K562 (cell line): ENCODE measurements around the gene IL1RL1. TPM values are rescaled to one million over a fixed set of nuclear protein-coding genes. Genes with fewer than 3 reads are reported as not detected.
A peak's percentile ranks its signal among the peaks of the same experiment; 100 is the strongest.

Experiments
- CBX1 ChIP-seq: sonication (generic); IDR thresholded peaks from 2 replicates; pipeline ENCODE4 v1.6.1; 2016; ENCODE audit warnings: antibody characterized with exemption, low read depth, mild to moderate bottlenecking
- CC2D1A ChIP-seq: fragments of 450-650 bp; IDR thresholded peaks from 2 replicates; pipeline ENCODE4 v1.6.1; 2017; ENCODE audit warnings: mild to moderate bottlenecking
- ESRRA ChIP-seq: fragments of 450-650 bp; IDR thresholded peaks from 2 replicates; pipeline ENCODE4 v1.6.1; 2014; ENCODE audit warnings: low read depth, mild to moderate bottlenecking, moderate library complexity, borderline replicate concordance
- FOSL1 ChIP-seq: fragments of 200-800 bp; sonication (Bioruptor generic); conservative IDR thresholded peaks from 2 replicates; pipeline ENCODE4 v1.6.1; 2016; ENCODE audit warnings: missing genetic modification characterization, missing compliant biosample characterization
- HNRNPUL1 ChIP-seq: fragments of 200-400 bp; formaldehyde crosslinking; IDR thresholded peaks from 2 replicates; pipeline ENCODE4 v1.6.1; 2017; ENCODE audit warnings: low read length
- L3MBTL2 ChIP-seq: fragments of 450-650 bp; IDR thresholded peaks from 2 replicates; pipeline ENCODE4 v1.6.1; 2016; ENCODE audit warnings: mild to moderate bottlenecking, moderate library complexity
- MAFF ChIP-seq: IDR thresholded peaks from 2 replicates; pipeline ENCODE4 v1.6.1; 2012; ENCODE audit warnings: low read length, improper control_type of control experiment
- NR1H2 ChIP-seq: sonication (generic); formaldehyde crosslinking; IDR thresholded peaks from 2 replicates; pipeline ENCODE4 v1.4.0; 2020; ENCODE audit warnings: mild to moderate bottlenecking, missing genetic modification reagents
- PHF20 ChIP-seq: fragments of 450-650 bp; IDR thresholded peaks from 2 replicates; pipeline ENCODE4 v1.6.1; 2018; ENCODE audit not compliant: partially characterized antibody
- POLR3G ChIP-seq: IDR thresholded peaks from 2 replicates; pipeline ENCODE4 v1.6.1; 2011; ENCODE audit not compliant: insufficient read length, insufficient replicate concordance; ENCODE audit errors: extremely low read depth
- PRMT5 ChIP-seq: sonication (generic); formaldehyde crosslinking; IDR thresholded peaks from 2 replicates; pipeline ENCODE4 v1.5.0; 2020; ENCODE audit warnings: missing genetic modification reagents
- RB1 ChIP-seq: fragments of 450-650 bp; IDR thresholded peaks from 2 replicates; pipeline ENCODE4 v1.6.1; 2017; ENCODE audit warnings: low read depth, mild to moderate bottlenecking
- RBM17 ChIP-seq: fragments of 200-400 bp; formaldehyde crosslinking; IDR thresholded peaks from 2 replicates; pipeline ENCODE4 v1.6.1; 2017; ENCODE audit warnings: low read depth, mild to moderate bottlenecking, low read length, borderline replicate concordance
- RBM34 ChIP-seq: fragments of 200-400 bp; formaldehyde crosslinking; IDR thresholded peaks from 2 replicates; pipeline ENCODE4 v1.6.1; 2018; ENCODE audit warnings: low read length, borderline replicate concordance; ENCODE audit not compliant: insufficient read depth
- SREBF2 ChIP-seq: sonication (generic); formaldehyde crosslinking; IDR thresholded peaks from 2 replicates; pipeline ENCODE4 v1.4.0; 2020; ENCODE audit warnings: mild to moderate bottlenecking, missing genetic modification reagents
- SRSF3 ChIP-seq: fragments of 200-400 bp; formaldehyde crosslinking; IDR thresholded peaks from 2 replicates; pipeline ENCODE4 v1.6.1; 2016; ENCODE audit warnings: mild to moderate bottlenecking, low read length, moderate library complexity; ENCODE audit not compliant: insufficient read depth
- SUPT5H ChIP-seq: fragments of 450-650 bp; IDR thresholded peaks from 2 replicates; pipeline ENCODE4 v1.6.1; 2016
- ZKSCAN1 ChIP-seq: fragments of 150-350 bp; IDR thresholded peaks from 2 replicates; pipeline ENCODE4 v1.6.1; 2016; ENCODE audit warnings: low read depth, low read length
- ZNF239 ChIP-seq: fragments of 250-450 bp; sonication (Bioruptor Pico); IDR thresholded peaks from 2 replicates; pipeline ENCODE4 v1.4.0; 2020; ENCODE audit warnings: mild to moderate bottlenecking
- ZNF707 ChIP-seq: fragments of 250-450 bp; sonication (Bioruptor Pico); conservative IDR thresholded peaks from 2 replicates; pipeline ENCODE4 v1.8.0; 2022; ENCODE audit warnings: inconsistent platforms, mild to moderate bottlenecking, moderate library complexity
- polyA plus RNA-seq, 8 experiments: library from polyadenylated mRNA; depleted of rRNA in 4 of 8; stranded (reverse) in 5 of 8; unstranded in 3 of 8; fragments of >200 nt; fragmentation: Nextera tagmentation in 2 of 8; fragmentation: Illumina TruSeq in 1 of 8; extraction: Ambion mirVana in 2 of 8; extraction: Trizol in 1 of 8; gene quantifications; 2 replicates each; pipeline versions ENCODE4 v1.2.1 to v1.2.3, GENCODE V29; 2011 to 2014; ENCODE audit warnings: inconsistent platforms in 1 of 8, missing spikeins in 1 of 8
- total RNA-seq, 7 experiments: library from RNA; depleted of rRNA in 6 of 7; stranded (reverse); fragments of >200 nt in 6 of 7; fragmentation: Illumina TruSeq in 2 of 7; extraction: Trizol in 2 of 7; gene quantifications; 2 replicates each; pipeline versions ENCODE4 v1.2.1 to v1.2.3, GENCODE V29; 2011 to 2021; ENCODE audit warnings: low replicate concordance in 1 of 7
- TF ChIP-seq, protein P1 (sequence below): fragments of 250-450 bp; sonication (Bioruptor Pico); IDR thresholded peaks from 2 replicates; pipeline ENCODE4 v1.5.0; 2021; ENCODE audit warnings: mild to moderate bottlenecking, borderline replicate concordance
- TF ChIP-seq, protein P2 (sequence below): fragments of 250-450 bp; sonication (Bioruptor Pico); IDR thresholded peaks from 2 replicates; pipeline ENCODE4 v1.4.0; 2020; ENCODE audit warnings: mild to moderate bottlenecking, moderate library complexity
- TF ChIP-seq, protein P3 (sequence below): fragments of 450-650 bp; IDR thresholded peaks from 2 replicates; pipeline ENCODE4 v1.6.1; 2016; ENCODE audit warnings: antibody characterized with exemption
- TF ChIP-seq, protein P4 (sequence below): fragments of 450-650 bp; formaldehyde crosslinking; IDR thresholded peaks from 2 replicates; pipeline ENCODE4 v1.4.0; 2022; ENCODE audit warnings: missing genetic modification characterization

IL1RL1 gene
- total and polyA plus RNA-seq, 9 of the 15 experiments (the other 6 are each of a cell fraction or from before 2014, with no cell fraction given): 0.06 to 3.3 (median 0.59) TPM

DNA sequence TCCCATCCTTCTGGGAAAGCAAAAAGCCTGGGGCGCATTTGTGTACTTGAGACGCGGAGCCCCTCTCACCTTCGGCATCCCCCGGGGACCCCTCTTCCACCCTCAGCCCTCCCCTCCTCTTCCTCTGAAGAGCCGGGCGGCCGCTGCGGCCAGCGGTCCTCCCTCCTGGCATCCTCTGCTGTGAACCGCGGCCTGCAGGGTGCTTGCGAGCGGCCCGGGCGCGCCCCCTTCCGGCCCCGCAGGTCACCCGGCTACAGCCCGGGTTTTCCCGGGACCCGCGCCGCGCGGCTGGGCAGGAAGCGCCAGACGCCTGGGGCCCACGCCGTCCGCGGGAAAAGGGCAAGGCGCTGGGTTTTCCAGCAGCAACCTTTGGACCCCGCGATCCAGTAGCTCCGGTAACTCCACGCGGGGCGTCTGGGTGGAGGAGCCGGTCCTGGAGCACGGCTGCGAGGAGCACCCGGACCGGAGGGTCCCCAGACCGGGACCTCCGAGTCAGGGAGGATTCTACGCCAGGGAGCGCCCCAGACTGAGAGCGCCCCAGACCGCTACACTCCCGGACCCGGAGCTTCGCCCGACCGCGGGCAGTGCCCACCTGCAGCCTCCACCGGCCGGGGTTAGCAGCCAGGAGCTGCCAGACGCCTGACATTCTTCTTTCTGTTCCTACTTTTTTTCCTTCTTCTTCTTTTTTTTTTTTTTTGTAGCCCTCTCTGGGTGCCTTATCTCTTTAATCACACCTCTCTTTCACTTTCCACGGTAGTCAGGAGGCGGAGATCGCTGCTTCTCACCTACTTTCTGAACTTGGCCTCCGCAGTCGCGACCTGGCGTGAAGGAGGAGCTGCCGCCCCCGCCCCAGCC is 44.4 kb downstream of the IL1RL1 start, which contains the start of gene IL18R1 (continued):
- TF ChIP-seq, protein P1, sequence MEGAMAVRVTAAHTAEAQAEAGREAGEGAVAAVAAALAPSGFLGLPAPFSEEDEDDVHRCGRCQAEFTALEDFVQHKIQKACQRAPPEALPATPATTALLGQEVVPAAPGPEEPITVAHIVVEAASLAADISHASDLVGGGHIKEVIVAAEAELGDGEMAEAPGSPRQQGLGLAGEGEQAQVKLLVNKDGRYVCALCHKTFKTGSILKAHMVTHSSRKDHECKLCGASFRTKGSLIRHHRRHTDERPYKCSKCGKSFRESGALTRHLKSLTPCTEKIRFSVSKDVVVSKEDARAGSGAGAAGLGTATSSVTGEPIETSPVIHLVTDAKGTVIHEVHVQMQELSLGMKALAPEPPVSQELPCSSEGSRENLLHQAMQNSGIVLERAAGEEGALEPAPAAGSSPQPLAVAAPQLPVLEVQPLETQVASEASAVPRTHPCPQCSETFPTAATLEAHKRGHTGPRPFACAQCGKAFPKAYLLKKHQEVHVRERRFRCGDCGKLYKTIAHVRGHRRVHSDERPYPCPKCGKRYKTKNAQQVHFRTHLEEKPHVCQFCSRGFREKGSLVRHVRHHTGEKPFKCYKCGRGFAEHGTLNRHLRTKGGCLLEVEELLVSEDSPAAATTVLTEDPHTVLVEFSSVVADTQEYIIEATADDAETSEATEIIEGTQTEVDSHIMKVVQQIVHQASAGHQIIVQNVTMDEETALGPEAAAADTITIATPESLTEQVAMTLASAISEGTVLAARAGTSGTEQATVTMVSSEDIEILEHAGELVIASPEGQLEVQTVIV (CRISPR knock-in tag): no peak
- TF ChIP-seq RBM34 (no peak), NR1H2 (CRISPR knock-in tag) (no peak), POLR3G (no peak), FOSL1 (tag) (no peak), ZNF239 (CRISPR knock-in tag) (no peak), SRSF3 (no peak), HNRNPUL1 (no peak), ZKSCAN1 (no peak), MAFF (no peak), SUPT5H (no peak), PHF20 (no peak), SREBF2 (CRISPR knock-in tag) (no peak), ZNF707 (CRISPR knock-in tag) (no peak), L3MBTL2 (no peak), RB1 (peak; percentile 96), CC2D1A (no peak), PRMT5 (no peak), ESRRA (peak; percentile 47; the same call in 1 of the 2 replicates), CBX1 (no peak), RBM17 (no peak)
- TF ChIP-seq, protein P2, sequence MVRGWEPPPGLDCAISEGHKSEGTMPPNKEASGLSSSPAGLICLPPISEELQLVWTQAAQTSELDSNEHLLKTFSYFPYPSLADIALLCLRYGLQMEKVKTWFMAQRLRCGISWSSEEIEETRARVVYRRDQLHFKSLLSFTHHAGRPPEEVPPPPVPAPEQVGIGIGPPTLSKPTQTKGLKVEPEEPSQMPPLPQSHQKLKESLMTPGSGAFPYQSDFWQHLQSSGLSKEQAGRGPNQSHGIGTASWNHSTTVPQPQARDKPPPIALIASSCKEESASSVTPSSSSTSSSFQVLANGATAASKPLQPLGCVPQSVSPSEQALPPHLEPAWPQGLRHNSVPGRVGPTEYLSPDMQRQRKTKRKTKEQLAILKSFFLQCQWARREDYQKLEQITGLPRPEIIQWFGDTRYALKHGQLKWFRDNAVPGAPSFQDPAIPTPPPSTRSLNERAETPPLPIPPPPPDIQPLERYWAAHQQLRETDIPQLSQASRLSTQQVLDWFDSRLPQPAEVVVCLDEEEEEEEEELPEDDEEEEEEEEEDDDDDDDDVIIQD: no peak
- TF ChIP-seq, protein P3, sequence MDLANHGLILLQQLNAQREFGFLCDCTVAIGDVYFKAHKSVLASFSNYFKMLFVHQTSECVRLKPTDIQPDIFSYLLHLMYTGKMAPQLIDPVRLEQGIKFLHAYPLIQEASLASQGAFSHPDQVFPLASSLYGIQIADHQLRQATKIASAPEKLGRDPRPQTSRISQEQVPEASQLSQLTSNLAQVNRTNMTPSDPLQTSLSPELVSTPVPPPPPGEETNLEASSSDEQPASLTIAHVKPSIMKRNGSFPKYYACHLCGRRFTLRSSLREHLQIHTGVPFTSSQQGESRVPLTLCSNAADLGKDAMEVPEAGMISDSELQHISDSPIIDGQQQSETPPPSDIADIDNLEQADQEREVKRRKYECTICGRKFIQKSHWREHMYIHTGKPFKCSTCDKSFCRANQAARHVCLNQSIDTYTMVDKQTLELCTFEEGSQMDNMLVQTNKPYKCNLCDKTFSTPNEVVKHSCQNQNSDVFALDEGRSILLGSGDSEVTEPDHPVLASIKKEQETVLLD: no peak
- TF ChIP-seq, protein P4, sequence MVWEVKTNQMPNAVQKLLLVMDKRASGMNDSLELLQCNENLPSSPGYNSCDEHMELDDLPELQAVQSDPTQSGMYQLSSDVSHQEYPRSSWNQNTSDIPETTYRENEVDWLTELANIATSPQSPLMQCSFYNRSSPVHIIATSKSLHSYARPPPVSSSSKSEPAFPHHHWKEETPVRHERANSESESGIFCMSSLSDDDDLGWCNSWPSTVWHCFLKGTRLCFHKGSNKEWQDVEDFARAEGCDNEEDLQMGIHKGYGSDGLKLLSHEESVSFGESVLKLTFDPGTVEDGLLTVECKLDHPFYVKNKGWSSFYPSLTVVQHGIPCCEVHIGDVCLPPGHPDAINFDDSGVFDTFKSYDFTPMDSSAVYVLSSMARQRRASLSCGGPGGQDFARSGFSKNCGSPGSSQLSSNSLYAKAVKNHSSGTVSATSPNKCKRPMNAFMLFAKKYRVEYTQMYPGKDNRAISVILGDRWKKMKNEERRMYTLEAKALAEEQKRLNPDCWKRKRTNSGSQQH (CRISPR knock-in tag): no peak
